ENCODE measurements around the gene DUSP8.
A peak's percentile ranks its signal among the peaks of the same experiment; 100 is the strongest.

DUSP8 gene

DNA sequence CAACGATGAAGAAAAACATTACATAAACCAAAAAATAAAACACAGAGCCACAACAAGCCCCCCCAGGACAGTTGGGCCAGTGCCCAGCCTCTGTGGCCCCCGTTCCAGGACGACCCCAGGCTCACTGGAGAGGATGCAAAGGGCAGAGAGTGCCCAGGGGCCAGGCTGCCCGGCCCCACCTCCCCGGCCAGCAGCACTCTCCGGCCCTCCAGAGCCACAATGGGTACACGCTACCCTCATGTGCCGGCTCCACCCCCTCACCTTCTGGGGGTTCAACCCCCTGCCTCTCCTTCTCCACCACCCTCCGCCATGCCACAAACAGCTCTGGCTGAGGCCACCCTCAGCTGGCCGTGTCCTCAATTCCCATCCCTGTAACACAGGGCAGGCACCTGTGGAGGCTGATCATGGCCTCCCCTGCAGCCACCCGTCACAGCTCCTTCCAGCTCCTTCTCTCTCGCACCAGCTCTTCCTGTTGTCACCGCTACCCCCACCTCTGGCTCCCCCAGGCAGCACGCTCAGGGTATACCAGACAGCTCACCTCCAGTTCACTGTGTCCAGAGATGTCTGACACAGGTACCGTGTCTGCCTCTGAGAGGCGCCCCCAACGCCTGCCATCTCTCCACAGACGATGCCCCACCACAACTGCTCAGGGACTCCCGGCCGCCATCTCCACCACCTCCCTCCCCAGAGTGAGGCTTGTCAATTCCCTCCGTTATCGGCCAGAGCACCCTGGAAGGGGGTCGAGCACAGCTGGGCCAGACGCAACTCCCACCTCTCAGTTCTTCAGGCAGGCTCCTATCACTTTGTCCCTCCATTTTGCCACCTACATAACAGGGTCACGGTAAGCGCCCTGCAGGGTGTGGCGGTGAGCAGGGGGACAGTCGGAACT is 54.7 kb downstream of the DUSP8 start:
- TF ChIP-seq CTCF (IDR thresholded peaks at IDR 0.05): no peak
- H3K27ac ChIP-seq: no peak overlapping the region
- no peaks in the 10 kb centered on the region for H3K9me3 ChIP-seq
- H3K4me1 ChIP-seq: peaks cover 0 to 70% (median 53%) of the 10 kb centered on the region in 4 donors
- H3K4me3 ChIP-seq: no peak overlapping the region
- no peaks in the 10 kb centered on the region for H3K36me3 ChIP-seq
- no peaks in the 10 kb centered on the region for H3K27me3 ChIP-seq
- no peak for DNase-seq
- intact Hi-C loops (cut with DNase I; ENCODE audit: low total_unique reads): loop anchor here (5.0 to 10.0 kb wide), 2 partner anchors 213 to 315 kb away; partner anchors contain the start of gene TOLLIP

DNA sequence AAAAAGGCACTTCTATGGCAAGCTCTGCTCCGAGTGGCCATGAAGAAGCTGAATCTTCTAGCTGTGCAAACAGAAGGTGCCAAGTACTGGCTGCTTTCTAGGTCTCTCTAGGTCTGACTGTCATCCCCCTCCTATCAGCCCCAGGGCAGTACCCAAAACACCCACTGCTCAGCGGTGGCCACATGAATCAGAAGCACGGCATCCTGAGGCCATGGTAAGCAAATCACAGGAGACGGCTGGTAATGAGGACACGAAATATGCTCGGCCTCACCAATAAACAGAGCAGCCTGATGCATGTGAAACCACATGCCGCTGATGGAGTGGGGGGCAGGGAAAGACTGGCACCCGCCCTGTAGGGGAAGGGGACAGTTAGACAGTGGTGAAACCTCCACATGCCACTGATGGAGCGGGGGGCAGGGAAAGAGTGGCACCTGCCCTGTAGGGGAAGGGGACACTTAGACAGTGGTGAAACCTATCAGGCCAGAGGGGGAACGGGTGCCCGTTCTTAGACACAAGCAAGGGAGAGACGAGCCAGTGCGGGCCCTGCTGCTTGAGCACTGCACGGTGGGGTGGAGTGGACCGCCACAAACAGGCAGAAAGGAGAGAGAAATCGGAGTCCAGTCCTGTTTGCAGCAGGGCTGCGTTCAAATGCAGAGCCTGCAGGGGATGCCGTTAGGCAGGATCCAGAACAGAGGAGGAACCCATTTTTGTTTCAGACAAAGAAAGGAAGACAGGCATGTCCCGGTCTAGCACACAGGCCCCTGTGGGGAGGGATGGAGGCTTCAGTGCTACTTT is 55.6 kb downstream of the DUSP8 start:
- H3K4me3 ChIP-seq: no peak overlapping the region
- peaks cover 0 to 73% (median 55%) of the 10 kb centered on the region in 4 donors for H3K4me1 ChIP-seq
- TF ChIP-seq CTCF (IDR thresholded peaks at IDR 0.05): no peak
- H3K27ac ChIP-seq: no peak overlapping the region
- no peaks in the 10 kb centered on the region for H3K36me3 ChIP-seq
- DNase-seq: no peak
- no peaks in the 10 kb centered on the region for H3K9me3 ChIP-seq
- no peaks in the 10 kb centered on the region for H3K27me3 ChIP-seq
- intact Hi-C loops (cut with DNase I; ENCODE audit: low total_unique reads): loop anchor here (5.0 to 10.0 kb wide), 2 partner anchors 212 to 314 kb away; partner anchors contain the start of gene TOLLIP

DNA sequence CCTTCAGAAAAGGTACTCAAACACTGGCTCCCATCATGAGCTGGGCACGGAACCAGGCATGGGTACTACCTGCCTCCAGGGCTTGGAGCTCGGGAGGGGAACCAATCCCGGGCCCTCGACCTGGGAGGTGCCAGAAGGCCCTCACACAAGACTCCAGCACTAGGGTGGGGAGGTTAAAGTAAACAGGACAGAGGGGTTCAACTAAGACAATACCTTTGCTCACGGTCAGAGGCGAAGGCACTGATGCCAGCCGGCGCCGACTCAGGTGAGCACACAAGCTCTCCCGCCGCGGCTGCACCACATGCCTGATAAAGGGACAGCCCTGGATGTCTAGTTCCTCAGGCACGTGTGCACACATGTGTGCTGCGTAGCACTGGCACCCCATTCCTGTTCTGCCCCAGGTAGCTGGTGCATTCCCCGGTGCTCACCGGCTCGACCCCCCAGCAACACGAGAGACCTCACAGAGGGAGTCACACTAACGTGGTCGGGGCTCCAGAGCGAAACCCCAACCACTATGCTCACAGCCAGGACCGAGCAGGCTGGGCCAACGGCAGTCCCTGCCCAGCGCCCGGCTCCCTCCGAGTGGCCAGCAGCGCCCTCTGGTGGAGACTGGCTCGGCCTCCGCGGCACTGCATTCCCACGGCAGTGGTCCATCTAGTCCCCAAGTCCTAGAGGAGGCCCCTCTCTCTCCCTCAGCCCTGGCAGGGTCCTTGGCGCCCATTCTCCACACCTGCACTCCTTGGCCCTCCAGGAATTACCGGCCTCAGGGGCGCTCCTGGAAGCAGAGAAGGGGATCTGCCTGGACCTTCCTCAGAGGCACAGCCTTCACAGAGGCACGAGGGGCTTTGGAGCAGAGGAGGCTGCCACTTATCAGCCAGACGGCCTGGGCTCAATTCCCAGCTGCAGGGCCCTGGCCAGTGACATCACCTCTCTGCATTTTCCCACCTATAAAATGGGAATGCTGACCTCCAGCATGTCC is 56.7 kb downstream of the DUSP8 start:
- peak overlapping the region; percentile 16 to 28 for H3K4me3 ChIP-seq
- peak overlapping the region; percentile 48 to 52 for H3K27ac ChIP-seq
- H3K9me3 ChIP-seq: no peaks in the 10 kb centered on the region
- peak; percentile 72 to 87 for DNase-seq
- peaks cover 0 to 63% (median 45%) of the 10 kb centered on the region in 4 donors for H3K4me1 ChIP-seq
- H3K27me3 ChIP-seq: no peaks in the 10 kb centered on the region
- H3K36me3 ChIP-seq: no peaks in the 10 kb centered on the region
- TF ChIP-seq CTCF (IDR thresholded peaks at IDR 0.05): peak; percentile 92 to 97
- intact Hi-C loops (cut with DNase I; ENCODE audit: low total_unique reads): loop anchor here (2.0 to 10.0 kb wide), 3 partner anchors 63 to 313 kb away; partner anchors contain the start of gene TOLLIP

GRCh38 chr11:1514336-1515061 is 57.6 kb downstream of the DUSP8 start:
- peak; percentile 22 to 23 for TF ChIP-seq CTCF (IDR thresholded peaks at IDR 0.05)
- Histone ChIP-seq H3K4me3 (peak overlapping the region in 1 of 2 donors; percentile 16), H3K27ac (peak overlapping the region; percentile 48 to 52), H3K36me3 (no peaks in the 10 kb centered on the region), H3K9me3 (no peaks in the 10 kb centered on the region), H3K27me3 (no peaks in the 10 kb centered on the region), H3K4me1 (peaks cover 0 to 63% (median 44%) of the 10 kb centered on the region in 4 donors)
- intact Hi-C loops (cut with DNase I; ENCODE audit: low total_unique reads): loop anchor here (2.0 to 10.0 kb wide), 3 partner anchors 62 to 312 kb away; partner anchors contain the start of gene TOLLIP
- DNase-seq: peak; percentile 48 to 84

Measured in tibial artery (tissue), 4 donors.